ENCODE results near the gene SLC19A3. TPM values are rescaled to one million over a fixed set of nuclear protein-coding genes. Genes with fewer than 3 reads are reported as not detected.

The SLC19A3 gene
- total RNA-seq, 6 experiments from 2014 or later, result 0.14 TPM; not detected in 5

- no peak for TF ChIP-seq CTCF (IDR thresholded peaks at IDR 0.05)
- Mint-ChIP-seq H3K27ac (no peak overlapping the region), H3K27me3 (ENCODE audit: insufficient read depth) (peaks cover 21% of the 10 kb centered on the region)
Observed at GRCh38 chr2:227665189-227665940, 52.5 kb downstream of the SLC19A3 start.

GRCh38 chr2:227661827-227662226 lies 56.0 kb downstream of the SLC19A3 start:
- peaks cover 16% of the 10 kb centered on the region for H3K27me3 Mint-ChIP-seq (ENCODE audit: insufficient read depth)
- TF ChIP-seq CTCF (IDR thresholded peaks at IDR 0.05), result no peak

More at GRCh38 chr2:227665189-227665940, 52.5 kb downstream of the SLC19A3 start:
- Mint-ChIP-seq H3K9me3 (no peaks in the 10 kb centered on the region), H3K36me3 (ENCODE audit: low read depth) (no peaks in the 10 kb centered on the region), H3K4me1 (ENCODE audit: low read depth) (no peaks in the 10 kb centered on the region), H3K4me3 (no peak overlapping the region)
- DNase-seq, result no peak

GRCh38 chr2:227661025-227661649 lies 56.7 kb downstream of the SLC19A3 start:
- H3K4me3 Mint-ChIP-seq, result no peak overlapping the region
- no peaks in the 10 kb centered on the region for H3K4me1 Mint-ChIP-seq (ENCODE audit: low read depth)

More at GRCh38 chr2:227661827-227662226, 56.0 kb downstream of the SLC19A3 start:
- DNase-seq, result no peak
- Mint-ChIP-seq H3K27ac (no peak overlapping the region), H3K4me3 (no peak overlapping the region), H3K4me1 (ENCODE audit: low read depth) (no peaks in the 10 kb centered on the region), H3K36me3 (ENCODE audit: low read depth) (no peaks in the 10 kb centered on the region), H3K9me3 (no peaks in the 10 kb centered on the region)

GRCh38 chr2:227657199-227657845 lies 60.5 kb downstream of the SLC19A3 start:
- TF ChIP-seq CTCF (IDR thresholded peaks at IDR 0.05), result no peak
- H3K4me1 Mint-ChIP-seq (ENCODE audit: low read depth), result peaks cover 31% of the 10 kb centered on the region
- peaks cover 8% of the 10 kb centered on the region; the same call in 1 of the 2 replicates for H3K27me3 Mint-ChIP-seq (ENCODE audit: insufficient read depth)
- H3K4me3 Mint-ChIP-seq, result no peak overlapping the region
- no peak for DNase-seq
- no peak overlapping the region for H3K27ac Mint-ChIP-seq
- no peaks in the 10 kb centered on the region for H3K9me3 Mint-ChIP-seq
- H3K36me3 Mint-ChIP-seq (ENCODE audit: low read depth), result no peaks in the 10 kb centered on the region

More at GRCh38 chr2:227661025-227661649, 56.7 kb downstream of the SLC19A3 start:
- Mint-ChIP-seq H3K27ac (no peak overlapping the region), H3K27me3 (ENCODE audit: insufficient read depth) (peaks cover 13% of the 10 kb centered on the region), H3K36me3 (ENCODE audit: low read depth) (no peaks in the 10 kb centered on the region), H3K9me3 (no peaks in the 10 kb centered on the region)
- no peak for TF ChIP-seq CTCF (IDR thresholded peaks at IDR 0.05)
- no peak for DNase-seq

GRCh38 chr2:227655454-227655853 lies 62.4 kb downstream of the SLC19A3 start:
- DNase-seq, result peak; percentile 87
- H3K9me3 Mint-ChIP-seq, result no peaks in the 10 kb centered on the region
- no peaks in the 10 kb centered on the region for H3K36me3 Mint-ChIP-seq (ENCODE audit: low read depth)
- no peak for TF ChIP-seq CTCF (IDR thresholded peaks at IDR 0.05)
- no peaks in the 10 kb centered on the region; the same call in 1 of the 2 replicates for H3K27me3 Mint-ChIP-seq (ENCODE audit: insufficient read depth)
- peaks cover 31% of the 10 kb centered on the region for H3K4me1 Mint-ChIP-seq (ENCODE audit: low read depth)
- no peak overlapping the region for H3K4me3 Mint-ChIP-seq
- no peak overlapping the region for H3K27ac Mint-ChIP-seq
